Panc1 (cell line): ENCODE results near the gene ENGASE. TPM values are rescaled to one million over a fixed set of nuclear protein-coding genes. Genes with fewer than 3 reads are reported as not detected.

Source experiments
- ATAC-seq: fragments of 200-7000 bp; cut with Tn5 transposase; 2 replicates; pipeline ENCODE4 v1.9.1; 2020; ENCODE audit warnings: mild to moderate bottlenecking, moderate library complexity
- BruUV-seq: library from RNA; stranded (reverse); fragments of 400-500 nt; replicated peaks from 2 replicates; lab custom pipeline; 2021; lab: Mats Ljungman, UMichigan
- CTCF ChIA-PET: fragments of 300-600 bp; sonication (Branson Sonifier 250); formaldehyde crosslinking; loops from one replicate; lab custom pipeline; 2022; ENCODE audit warnings: antibody characterized with exemption; lab: Charles Lee
- POLR2A ChIA-PET: fragments of 300-600 bp; sonication (Branson Sonifier 250); formaldehyde crosslinking; loops from one replicate; lab custom pipeline; 2022; ENCODE audit warnings: antibody characterized with exemption; lab: Charles Lee
- DNase-seq: peaks from one replicate; pipeline ENCODE4 v3.0.0-alpha.2; 2010; ENCODE audit warnings: low read depth, low spot score
- H3K27ac ChIP-seq: 2 replicates; pipeline ENCODE4 v1.5.1; 2011; ENCODE audit warnings: mild to moderate bottlenecking, low read length, inconsistent platforms
- H3K27me3 ChIP-seq: fragments of 200-500 bp; sonication (Bioruptor generic); 2 replicates; pipeline ENCODE4 v1.6.0; 2014; ENCODE audit warnings: low read length, inconsistent platforms; ENCODE audit not compliant: control insufficient read depth, insufficient read depth
- H3K36me3 ChIP-seq: fragments of 200-500 bp; sonication (Bioruptor generic); 2 replicates; pipeline ENCODE4 v1.5.1; 2014; ENCODE audit warnings: inconsistent platforms, mild to moderate bottlenecking, low read length, moderate library complexity; ENCODE audit not compliant: control insufficient read depth, insufficient read depth
- H3K4me1 ChIP-seq: 2 replicates; pipeline ENCODE4 v1.5.1; 2011; ENCODE audit warnings: inconsistent platforms, mild to moderate bottlenecking, low read length, moderate library complexity; ENCODE audit not compliant: control insufficient read depth, insufficient read depth
- H3K4me3 ChIP-seq, 2 experiments: 2 replicates each; pipeline ENCODE4 v1.5.1; 2011 to 2012; ENCODE audit warnings: low read depth in 2 of 2, low read length in 2 of 2, mild to moderate bottlenecking in 2 of 2, inconsistent platforms in 1 of 2, moderate library complexity in 1 of 2
- H3K9me3 ChIP-seq: fragments of 200-500 bp; sonication (Bioruptor generic); 2 replicates; pipeline ENCODE4 v1.5.1; 2014; ENCODE audit warnings: low read depth, mild to moderate bottlenecking, inconsistent platforms, low read length, moderate library complexity; ENCODE audit not compliant: control insufficient read depth, insufficient read depth
- POLR2AphosphoS5 ChIP-seq: IDR thresholded peaks from 2 replicates; pipeline ENCODE4 v1.6.1; 2012; ENCODE audit warnings: mild to moderate bottlenecking, low read depth, low read length, moderate library complexity
- SIN3A ChIP-seq: IDR thresholded peaks from 2 replicates; pipeline ENCODE4 v1.6.1; 2012; ENCODE audit warnings: low read depth, mild to moderate bottlenecking, low read length, moderate library complexity, borderline replicate concordance; ENCODE audit not compliant: insufficient read depth
- TCF7L2 ChIP-seq: IDR thresholded peaks from 2 replicates; pipeline ENCODE4 v1.6.1; 2011; ENCODE audit warnings: mild to moderate bottlenecking, low read depth, low read length, inconsistent platforms
- in situ Hi-C: cut with HindIII; loops from 2 replicates; pipeline ENCODE4 v1.10.0; 2016; ENCODE audit warnings: low sequenced_read_pairs, low pct_unique_long_range_greater_than_20kb
- intact Hi-C: fragments of 100-400 bp; cut with micrococcal nuclease; formaldehyde crosslinking; loops from one replicate; pipeline ENCODE4 v1.10.0; 2022; ENCODE audit not compliant: unreplicated experiment
- total RNA-seq: library from RNA; stranded (reverse); gene quantifications from one replicate; pipeline ENCODE4 v1.2.1, GENCODE V29; 2021; ENCODE audit not compliant: unreplicated experiment
- TF ChIP-seq, protein P1 (sequence below), 2 experiments: IDR thresholded peaks; 2 replicates each; pipeline ENCODE4 v1.6.1; 2011 to 2012; ENCODE audit warnings: low read depth in 2 of 2, control low read depth in 1 of 2, low read length in 1 of 2, mild to moderate bottlenecking in 1 of 2, moderate library complexity in 1 of 2; ENCODE audit not compliant: insufficient read depth in 1 of 2
- TF ChIP-seq, protein P2 (sequence below): fragments of 450-650 bp; IDR thresholded peaks from 2 replicates; pipeline ENCODE4 v1.5.1; 2017; ENCODE audit warnings: mild to moderate bottlenecking

ENGASE gene
- total RNA-seq, 1 experiment from 2014 or later = 32.3 TPM

DNA sequence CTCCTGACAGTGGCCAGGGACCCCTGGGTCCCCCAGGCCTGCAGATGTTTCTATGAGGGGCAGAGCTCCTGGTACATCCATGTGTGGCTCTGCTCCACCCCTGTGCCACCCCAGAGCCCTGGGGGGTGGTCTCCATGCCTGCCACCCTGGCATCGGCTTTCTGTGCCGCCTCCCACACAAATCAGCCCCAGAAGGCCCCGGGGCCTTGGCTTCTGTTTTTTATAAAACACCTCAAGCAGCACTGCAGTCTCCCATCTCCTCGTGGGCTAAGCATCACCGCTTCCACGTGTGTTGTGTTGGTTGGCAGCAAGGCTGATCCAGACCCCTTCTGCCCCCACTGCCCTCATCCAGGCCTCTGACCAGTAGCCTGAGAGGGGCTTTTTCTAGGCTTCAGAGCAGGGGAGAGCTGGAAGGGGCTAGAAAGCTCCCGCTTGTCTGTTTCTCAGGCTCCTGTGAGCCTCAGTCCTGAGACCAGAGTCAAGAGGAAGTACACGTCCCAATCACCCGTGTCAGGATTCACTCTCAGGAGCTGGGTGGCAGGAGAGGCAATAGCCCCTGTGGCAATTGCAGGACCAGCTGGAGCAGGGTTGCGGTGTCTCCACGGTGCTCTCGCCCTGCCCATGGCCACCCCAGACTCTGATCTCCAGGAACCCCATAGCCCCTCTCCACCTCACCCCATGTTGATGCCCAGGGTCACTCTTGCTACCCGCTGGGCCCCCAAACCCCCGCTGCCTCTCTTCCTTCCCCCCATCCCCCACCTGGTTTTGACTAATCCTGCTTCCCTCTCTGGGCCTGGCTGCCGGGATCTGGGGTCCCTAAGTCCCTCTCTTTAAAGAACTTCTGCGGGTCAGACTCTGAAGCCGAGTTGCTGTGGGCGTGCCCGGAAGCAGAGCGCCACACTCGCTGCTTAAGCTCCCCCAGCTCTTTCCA, 25.5 kb upstream of the ENGASE start:
- BruUV-seq = no TSS peak
- H3K36me3 ChIP-seq = no peaks in the 10 kb centered on the region
- no peak overlapping the region for H3K4me3 ChIP-seq
- TF ChIP-seq TCF7L2 (no peak), POLR2AphosphoS5 (no peak), SIN3A (no peak)
- TF ChIP-seq, protein P1, sequence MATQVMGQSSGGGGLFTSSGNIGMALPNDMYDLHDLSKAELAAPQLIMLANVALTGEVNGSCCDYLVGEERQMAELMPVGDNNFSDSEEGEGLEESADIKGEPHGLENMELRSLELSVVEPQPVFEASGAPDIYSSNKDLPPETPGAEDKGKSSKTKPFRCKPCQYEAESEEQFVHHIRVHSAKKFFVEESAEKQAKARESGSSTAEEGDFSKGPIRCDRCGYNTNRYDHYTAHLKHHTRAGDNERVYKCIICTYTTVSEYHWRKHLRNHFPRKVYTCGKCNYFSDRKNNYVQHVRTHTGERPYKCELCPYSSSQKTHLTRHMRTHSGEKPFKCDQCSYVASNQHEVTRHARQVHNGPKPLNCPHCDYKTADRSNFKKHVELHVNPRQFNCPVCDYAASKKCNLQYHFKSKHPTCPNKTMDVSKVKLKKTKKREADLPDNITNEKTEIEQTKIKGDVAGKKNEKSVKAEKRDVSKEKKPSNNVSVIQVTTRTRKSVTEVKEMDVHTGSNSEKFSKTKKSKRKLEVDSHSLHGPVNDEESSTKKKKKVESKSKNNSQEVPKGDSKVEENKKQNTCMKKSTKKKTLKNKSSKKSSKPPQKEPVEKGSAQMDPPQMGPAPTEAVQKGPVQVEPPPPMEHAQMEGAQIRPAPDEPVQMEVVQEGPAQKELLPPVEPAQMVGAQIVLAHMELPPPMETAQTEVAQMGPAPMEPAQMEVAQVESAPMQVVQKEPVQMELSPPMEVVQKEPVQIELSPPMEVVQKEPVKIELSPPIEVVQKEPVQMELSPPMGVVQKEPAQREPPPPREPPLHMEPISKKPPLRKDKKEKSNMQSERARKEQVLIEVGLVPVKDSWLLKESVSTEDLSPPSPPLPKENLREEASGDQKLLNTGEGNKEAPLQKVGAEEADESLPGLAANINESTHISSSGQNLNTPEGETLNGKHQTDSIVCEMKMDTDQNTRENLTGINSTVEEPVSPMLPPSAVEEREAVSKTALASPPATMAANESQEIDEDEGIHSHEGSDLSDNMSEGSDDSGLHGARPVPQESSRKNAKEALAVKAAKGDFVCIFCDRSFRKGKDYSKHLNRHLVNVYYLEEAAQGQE (IDR thresholded peaks at IDR 0.05; ENCODE audit: insufficient read depth in 1 of 2, low read depth in 2 of 2, low read length in 1 of 2) = no peak
- TF ChIP-seq, protein P2, sequence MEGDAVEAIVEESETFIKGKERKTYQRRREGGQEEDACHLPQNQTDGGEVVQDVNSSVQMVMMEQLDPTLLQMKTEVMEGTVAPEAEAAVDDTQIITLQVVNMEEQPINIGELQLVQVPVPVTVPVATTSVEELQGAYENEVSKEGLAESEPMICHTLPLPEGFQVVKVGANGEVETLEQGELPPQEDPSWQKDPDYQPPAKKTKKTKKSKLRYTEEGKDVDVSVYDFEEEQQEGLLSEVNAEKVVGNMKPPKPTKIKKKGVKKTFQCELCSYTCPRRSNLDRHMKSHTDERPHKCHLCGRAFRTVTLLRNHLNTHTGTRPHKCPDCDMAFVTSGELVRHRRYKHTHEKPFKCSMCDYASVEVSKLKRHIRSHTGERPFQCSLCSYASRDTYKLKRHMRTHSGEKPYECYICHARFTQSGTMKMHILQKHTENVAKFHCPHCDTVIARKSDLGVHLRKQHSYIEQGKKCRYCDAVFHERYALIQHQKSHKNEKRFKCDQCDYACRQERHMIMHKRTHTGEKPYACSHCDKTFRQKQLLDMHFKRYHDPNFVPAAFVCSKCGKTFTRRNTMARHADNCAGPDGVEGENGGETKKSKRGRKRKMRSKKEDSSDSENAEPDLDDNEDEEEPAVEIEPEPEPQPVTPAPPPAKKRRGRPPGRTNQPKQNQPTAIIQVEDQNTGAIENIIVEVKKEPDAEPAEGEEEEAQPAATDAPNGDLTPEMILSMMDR = no peak
- ATAC-seq (no peak), DNase-seq (no peak)
- intact Hi-C loops (no loop called here), in situ Hi-C loops (no loop called here)
- no peaks in the 10 kb centered on the region for H3K9me3 ChIP-seq
- ChIA-PET POLR2A (interaction anchor here (0.6 kb wide), 1 partner anchor 24 kb away, joined by 3 read pairs; no protein-coding TSS in a partner anchor), CTCF (interaction anchor here (0.5 to 0.6 kb wide), 2 partner anchors 61 to 695 kb away, joined by 3 read pairs; no protein-coding TSS in a partner anchor)
- H3K4me1 ChIP-seq = no peaks in the 10 kb centered on the region
- no peaks in the 10 kb centered on the region; the same call in 1 of the 2 replicates for H3K27me3 ChIP-seq
- H3K27ac ChIP-seq = no peak overlapping the region

DNA sequence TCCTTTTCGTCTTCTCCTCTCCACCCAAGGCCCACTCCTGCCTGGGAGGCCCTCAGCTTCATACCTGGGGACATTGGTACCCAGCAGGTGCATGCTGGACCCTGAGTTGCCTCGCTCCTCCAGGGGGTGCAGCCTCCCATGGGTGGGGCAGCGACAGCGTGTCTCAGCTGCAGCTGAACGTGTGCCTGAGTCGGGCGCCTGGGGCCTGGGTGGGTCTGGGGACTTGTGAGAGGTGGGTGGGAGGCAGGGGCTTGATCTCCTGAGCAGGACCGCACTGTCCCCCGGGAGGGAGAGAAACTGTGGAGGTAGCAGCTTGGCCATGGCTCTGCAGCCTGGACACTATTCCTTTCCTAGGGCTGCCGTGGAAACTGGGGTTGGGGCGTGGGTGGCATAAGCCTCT, 24.8 kb upstream of the ENGASE start:
- Histone ChIP-seq H3K4me3 (no peak overlapping the region), H3K36me3 (no peaks in the 10 kb centered on the region), H3K4me1 (no peaks in the 10 kb centered on the region), H3K9me3 (no peaks in the 10 kb centered on the region), H3K27ac (no peak overlapping the region), H3K27me3 (no peaks in the 10 kb centered on the region; the same call in 1 of the 2 replicates)
- DNase-seq (no peak), ATAC-seq (no peak)
- BruUV-seq = no TSS peak
- POLR2A ChIA-PET = no interaction called here
- CTCF ChIA-PET = no interaction called here
- intact Hi-C loops = no loop called here
- in situ Hi-C loops = no loop called here
- TF ChIP-seq, protein P2 = no peak
- TF ChIP-seq, protein P1 (IDR thresholded peaks at IDR 0.05; ENCODE audit: insufficient read depth in 1 of 2, low read depth in 2 of 2, low read length in 1 of 2) = no peak
- TF ChIP-seq POLR2AphosphoS5 (no peak), SIN3A (no peak), TCF7L2 (no peak)
